Central memory CD4-positive, alpha-beta T cell (primary cell): ENCODE data around the gene CHGA.

ENCODE experiments used
- DNase-seq: peaks from one replicate; pipeline ENCODE4 v3.0.0; 2022

CHGA gene

DNA sequence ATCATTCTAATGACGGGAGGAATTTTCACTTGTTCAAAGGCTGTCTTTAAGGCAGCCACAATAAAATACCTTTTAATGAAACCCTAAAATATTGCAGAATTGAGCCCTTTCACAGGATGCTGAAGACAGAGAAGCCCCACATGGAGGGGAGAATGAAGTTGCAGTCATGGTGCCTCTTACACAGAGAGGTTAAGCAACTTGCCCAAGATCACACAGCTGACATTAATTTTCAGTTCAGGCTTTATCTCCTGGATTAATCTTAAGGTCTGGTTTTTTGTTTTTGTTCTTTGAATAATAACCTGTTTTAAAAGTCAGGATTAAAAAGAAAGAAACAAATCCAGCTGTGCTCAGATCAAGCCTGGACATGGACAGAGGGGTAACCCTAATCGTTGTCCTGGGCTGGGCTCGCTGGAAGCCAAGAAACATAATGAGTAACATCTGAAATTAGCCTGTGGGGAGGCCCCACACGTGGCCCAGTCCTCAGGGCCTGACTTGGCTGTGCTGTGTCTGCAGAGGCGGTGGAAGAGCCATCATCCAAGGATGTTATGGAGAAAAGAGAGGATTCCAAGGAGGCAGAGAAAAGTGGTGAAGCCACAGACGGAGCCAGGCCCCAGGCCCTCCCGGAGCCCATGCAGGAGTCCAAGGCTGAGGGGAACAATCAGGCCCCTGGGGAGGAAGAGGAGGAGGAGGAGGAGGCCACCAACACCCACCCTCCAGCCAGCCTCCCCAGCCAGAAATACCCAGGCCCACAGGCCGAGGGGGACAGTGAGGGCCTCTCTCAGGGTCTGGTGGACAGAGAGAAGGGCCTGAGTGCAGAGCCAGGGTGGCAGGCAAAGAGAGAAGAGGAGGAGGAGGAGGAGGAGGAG lies 8.0 kb downstream of the CHGA start:
- DNase-seq = no peak

DNA sequence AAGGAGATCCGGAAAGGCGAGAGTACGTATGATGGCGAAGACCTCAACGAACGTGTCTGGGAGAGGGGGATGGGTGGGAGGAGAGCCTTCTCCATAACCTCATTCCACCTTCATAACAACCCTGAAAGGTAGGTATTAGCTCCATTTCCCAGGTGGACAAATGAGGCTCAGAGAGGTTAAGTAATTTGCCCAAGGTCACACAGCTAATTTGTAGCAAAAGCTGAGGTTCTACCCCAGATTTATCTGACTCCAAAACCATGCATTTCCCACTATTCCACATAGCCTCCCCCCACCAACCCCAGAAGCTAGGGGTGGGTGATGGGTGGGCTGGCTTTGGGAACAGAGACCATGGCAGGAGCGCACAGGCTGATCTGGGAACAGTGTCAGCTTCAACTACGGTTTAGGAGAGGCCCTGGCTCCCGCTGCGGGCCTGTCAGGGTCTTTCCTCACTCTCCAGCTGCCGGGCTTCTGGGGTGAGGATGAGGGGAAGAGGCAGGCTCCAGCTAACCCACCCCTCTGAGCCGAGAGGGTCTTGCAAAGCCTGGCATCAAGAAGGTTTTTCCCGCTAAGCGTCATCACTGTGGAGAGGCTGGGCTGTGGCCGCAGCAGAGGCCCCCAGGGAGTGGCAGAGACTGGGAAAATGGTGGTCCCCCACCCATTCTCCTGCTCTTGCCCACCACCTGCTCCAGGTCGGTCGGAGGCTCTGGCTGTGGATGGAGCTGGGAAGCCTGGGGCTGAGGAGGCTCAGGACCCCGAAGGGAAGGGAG lies 8.9 kb downstream of the CHGA start:
- no peak for DNase-seq

DNA sequence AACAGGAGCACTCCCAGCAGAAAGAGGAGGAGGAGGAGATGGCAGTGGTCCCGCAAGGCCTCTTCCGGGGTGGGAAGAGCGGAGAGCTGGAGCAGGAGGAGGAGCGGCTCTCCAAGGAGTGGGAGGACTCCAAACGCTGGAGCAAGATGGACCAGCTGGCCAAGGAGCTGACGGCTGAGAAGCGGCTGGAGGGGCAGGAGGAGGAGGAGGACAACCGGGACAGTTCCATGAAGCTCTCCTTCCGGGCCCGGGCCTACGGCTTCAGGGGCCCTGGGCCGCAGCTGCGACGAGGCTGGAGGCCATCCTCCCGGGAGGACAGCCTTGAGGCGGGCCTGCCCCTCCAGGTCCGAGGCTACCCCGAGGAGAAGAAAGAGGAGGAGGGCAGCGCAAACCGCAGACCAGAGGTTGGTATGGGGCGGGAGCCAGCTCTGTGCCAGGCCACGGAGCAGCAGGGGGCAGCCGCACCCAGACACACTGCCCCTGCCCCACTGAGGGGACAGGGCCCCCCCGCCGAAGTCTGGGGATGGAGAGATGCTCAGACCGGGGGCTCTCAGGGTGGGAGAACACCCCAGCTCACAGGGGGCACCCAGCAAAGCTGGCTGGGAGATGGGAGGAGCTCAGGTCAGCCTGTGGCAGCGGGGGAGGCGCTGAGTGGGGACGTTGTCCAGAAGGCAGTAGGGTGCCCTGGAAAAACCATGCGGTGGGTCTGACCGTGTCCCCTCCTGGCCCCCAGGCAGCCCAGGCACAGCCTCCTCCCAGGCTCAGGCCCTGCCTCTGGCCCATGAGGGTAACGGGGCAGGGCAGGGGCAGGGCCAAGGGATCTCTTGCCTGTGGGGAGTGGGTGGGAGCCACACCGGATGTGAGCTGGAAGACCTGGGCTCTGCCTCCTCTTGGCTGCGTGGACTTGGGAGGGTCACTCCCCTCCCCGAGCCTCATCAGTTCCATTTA lies 9.8 kb downstream of the CHGA start:
- no peak for DNase-seq

DNA sequence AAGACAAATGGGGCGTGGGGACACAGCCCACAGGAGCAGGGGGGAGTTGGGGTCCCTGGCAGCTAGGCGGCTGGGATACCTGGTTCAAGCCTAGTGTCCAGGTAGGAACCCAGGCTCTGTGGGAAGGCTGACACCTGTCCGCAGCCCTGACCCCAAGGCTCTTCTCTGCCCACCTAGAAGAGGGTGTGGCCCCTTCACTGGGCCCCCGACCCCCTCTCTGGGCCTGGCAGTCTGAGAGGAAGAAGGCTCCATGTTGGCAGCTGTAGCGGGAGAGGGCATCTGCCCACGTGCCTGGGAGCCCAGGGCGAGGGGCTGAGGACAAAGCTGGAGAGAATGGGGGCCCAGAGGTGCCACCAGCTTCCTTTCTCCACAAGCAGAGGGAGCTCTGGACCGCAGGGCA lies 10.5 kb downstream of the CHGA start:
- no peak for DNase-seq

- DNase-seq = no peak
Measured at GRCh38 chr14:92934196-92935085, 11.5 kb downstream of the CHGA start.

DNA sequence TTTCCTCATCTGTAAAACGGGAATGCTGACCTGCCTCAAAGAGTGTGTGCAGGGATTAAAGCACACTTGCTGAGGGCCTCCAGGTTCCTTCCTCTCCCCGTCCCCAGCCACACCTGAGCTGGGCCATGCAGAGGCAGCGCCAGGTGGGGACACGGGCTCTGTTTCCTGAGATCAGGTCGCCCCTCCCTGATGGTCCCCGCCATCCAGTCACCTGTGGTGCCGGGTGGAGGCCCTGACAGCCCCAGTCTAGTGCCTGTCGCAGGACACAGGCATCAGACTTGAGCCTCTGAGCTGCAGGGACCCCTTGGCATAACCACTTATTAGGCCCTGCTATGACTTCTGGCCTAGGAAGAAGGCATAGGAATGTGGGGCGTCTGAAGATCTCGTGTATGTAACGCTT lies 12.5 kb downstream of the CHGA start:
- no peak for DNase-seq

- no peak for DNase-seq
Measured at GRCh38 chr14:92936085-92936484, 13.1 kb downstream of the CHGA start.

GRCh38 chr14:92937051-92937937 lies 14.3 kb downstream of the CHGA start:
- DNase-seq = no peak

DNA sequence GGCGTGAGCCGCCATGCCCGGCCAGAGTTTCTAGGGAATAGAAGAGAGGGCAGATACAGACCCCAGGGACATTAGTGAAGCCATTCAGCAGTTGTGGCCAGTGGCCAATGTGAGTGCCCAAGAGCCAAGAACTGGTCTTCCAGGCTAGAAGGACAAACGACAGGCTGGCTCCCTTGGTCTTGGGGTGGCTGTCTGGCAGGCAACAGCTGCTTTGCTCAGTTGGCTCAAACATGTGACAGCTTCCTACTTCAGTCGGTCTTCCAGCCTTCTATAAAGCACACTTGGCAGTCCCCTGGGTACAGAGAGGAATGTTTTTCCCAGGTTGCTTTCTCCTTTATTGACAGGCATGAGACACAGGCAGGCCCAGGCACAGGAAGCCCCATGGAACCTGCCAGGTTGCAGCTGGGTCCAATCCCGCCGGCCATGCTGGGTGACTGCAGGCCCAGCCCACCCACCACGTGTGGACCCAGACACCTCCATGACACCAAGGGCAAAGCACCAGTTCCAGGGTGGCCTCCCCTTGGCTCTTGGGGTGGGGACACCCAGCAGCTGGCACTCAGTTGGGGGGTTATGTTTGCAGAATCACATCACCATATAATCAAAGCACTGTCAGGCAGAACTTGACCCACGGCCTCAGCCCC lies 15.4 kb downstream of the CHGA start:
- no peak for DNase-seq

DNA sequence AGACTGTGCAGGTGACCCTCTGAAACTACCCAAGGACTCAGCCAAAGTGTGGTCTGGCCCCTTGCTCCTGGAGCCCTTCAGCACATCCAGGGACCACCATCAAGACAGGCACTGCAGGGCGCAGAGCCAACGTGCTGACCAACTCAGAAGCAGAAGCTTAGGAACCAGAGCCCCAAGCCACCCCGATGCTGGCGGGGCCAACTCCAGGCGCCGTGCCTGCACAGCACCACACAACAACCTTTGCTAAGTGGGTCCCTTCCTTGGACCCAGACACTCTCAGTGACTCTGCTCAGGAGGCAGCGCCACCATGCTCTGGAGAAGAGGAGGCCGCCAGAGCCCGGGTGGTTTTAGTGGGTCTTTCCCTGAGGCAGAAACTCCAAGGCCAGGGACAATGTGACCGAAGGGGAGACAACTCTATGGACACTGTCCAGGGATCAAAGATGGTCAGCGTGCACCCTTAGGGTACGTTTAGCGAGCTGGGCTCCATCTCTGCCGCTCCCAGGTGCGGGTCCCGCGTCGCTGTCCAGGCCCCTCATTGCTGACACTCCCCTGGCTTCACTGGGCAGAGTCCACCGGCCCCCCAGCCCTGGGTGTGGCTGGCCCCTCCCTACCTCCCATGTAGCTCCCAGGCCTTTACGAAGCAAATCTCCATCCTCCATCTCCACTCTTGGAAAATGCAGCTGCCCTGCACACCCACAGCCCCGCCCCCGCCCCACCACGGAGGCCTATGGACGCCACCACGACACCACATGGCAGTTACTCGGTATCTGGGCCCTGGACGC lies 16.1 kb downstream of the CHGA start:
- no peak for DNase-seq

DNA sequence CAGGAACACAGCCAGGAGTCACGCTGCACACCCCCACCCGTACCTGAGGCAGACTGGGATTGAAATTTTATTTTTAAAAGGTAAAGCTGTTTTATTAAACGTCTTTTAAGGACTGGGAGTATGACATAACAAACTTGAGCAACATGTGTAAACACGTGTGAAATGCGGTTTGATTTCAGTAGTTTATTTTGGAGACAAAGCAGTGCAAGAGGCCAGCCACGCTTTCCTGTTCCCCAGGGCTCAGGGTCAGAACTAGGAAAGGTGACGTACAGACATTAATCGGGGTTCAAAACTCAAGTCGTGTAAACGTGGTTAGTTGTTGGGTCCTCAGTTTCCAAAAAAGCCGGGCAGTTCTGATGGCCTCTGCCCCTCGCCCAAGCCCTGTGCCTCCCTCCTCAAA lies 16.7 kb downstream of the CHGA start:
- DNase-seq = no peak

GRCh38 chr14:92940543-92940942 lies 17.6 kb downstream of the CHGA start:
- no peak for DNase-seq

- DNase-seq = no peak
Measured at GRCh38 chr14:92941531-92941930, 18.6 kb downstream of the CHGA start.

DNA sequence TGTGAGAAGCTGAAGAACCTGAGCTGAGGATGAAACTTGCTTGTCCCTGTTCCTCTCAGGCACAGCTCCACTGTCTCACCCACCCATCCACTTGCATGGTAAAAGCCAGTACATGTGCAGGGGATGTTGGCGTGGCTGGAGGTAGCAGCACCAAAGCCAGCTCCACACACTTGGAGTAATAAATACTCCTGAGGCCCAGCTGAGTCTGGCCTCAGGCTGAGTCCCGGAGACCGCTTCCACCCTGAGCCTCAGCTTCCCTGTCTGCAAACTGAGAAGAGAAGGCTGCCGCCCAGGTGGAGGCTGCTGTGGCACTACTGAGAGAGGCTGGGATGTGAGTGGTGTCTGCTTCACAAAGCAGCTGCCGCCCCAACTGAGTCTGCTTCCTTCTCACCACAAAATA lies 19.2 kb downstream of the CHGA start:
- DNase-seq = no peak

DNA sequence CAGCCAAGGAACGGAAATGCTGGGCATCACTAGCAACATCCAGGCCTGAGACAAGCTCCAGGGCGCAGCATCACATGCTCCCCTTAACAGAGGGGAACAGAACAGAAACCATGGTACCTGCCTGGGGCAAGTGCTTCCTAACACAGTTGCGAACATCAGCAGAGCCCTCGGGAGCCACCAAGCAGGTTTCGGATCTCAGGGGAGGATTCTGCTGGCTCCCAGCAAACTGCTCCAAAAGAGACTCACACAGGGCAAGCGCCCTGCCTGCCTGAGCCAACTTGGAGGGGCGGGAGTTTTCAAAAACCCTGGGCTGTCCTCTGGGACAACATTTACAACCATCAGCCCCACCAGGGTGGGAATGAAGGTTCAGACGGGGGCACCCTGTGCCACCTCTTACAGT lies 19.6 kb downstream of the CHGA start:
- no peak for DNase-seq

DNA sequence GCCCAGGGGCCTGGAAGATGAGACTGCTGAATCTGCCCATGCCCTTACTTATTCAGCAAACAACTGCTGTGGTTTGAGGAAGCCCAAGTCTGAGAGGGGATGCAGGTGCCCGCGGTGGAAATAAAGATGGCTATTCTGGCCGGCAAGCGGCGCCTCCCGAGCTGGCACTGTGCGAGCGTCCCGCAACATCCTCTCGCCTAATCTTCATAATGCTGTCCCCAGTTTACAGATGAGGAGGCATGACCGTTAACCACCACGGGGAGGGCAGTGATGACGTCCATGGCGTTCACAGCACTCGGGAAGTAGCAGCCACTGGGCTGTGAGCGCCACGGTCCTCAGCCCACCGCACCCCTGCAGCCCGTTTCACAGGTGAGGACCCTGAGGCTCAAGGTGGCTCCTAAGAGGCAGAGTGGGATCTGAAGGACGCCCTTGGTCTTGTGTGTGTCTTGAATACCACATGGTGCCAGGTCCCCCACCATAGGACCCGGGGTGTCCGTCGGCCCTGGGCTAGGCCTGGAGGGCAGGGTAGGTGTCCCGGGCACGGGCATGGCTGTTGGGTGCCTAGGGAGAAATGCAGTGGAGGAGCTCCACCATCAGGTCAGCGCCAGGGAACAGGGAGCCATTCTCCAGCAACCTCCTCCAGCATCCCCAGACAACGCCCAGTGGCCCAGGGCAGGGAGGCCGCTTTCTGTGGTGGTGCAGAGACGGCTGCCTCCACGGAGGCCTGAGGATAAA lies 20.2 kb downstream of the CHGA start:
- no peak for DNase-seq

- DNase-seq = no peak
Measured at GRCh38 chr14:92943855-92944570, 21.1 kb downstream of the CHGA start.

DNA sequence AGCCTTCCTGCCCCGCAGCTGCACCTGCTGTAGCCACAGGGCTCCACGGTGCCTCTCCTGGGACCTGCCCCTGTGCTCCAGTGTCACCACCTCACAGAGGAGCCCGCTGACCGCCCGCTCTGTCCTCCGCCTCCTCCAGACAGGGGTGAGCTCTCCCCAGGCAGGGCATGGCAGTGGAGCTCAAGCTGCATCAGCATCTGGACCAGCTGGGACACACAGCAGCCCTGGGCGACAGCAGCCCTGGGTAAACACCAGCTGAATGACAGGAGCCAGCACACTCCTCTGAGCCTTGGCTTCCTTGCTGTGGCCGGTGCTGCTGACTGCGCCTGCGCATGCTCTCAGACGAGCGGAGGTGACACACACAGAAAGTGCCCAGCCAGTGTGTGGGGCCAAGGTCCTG lies 22.0 kb downstream of the CHGA start:
- DNase-seq = no peak
